B cell (primary cell): ENCODE measurements around the gene ADAMTS20. TPM values are rescaled to one million over a fixed set of nuclear protein-coding genes. Genes with fewer than 3 reads are reported as not detected.

Source experiments
- ATAC-seq: fragments of 200-7000 bp; cut with Tn5 transposase; one replicate; pipeline ENCODE4 v1.10.0; 2021; ENCODE audit warnings: low read depth, mild to moderate bottlenecking, moderate number of reproducible peaks, moderate library complexity
- CTCF ChIA-PET: fragments of 350-600 bp; sonication (Branson Sonifier 250); formaldehyde crosslinking; loops from one replicate; lab custom pipeline; 2021; ENCODE audit warnings: antibody characterized with exemption, inconsistent platforms; lab: Charles Lee
- POLR2A ChIA-PET: fragments of 350-600 bp; sonication (Branson Sonifier 250); formaldehyde crosslinking; loops from one replicate; lab custom pipeline; 2021; ENCODE audit warnings: antibody characterized with exemption; lab: Charles Lee
- DNase-seq: peaks from one replicate; pipeline ENCODE4 v3.0.0; 2013
- H2AFZ ChIP-seq: 2 replicates; pipeline ENCODE4 v1.6.1; 2012; ENCODE audit warnings: mild to moderate bottlenecking, low read depth, low read length; ENCODE audit not compliant: insufficient read depth, poor library complexity, severe bottlenecking
- H3K27ac ChIP-seq, 2 donors: 1 replicate in 1 of 2; 2 replicates in 1 of 2; pipeline ENCODE4 v1.5.1; 2012 to 2013; ENCODE audit warnings: low read length in 2 of 2, mild to moderate bottlenecking in 2 of 2, moderate library complexity in 1 of 2
- H3K27me3 ChIP-seq, 4 experiments: fragments of 200-600 bp in 1 of 4; sonication (generic) in 1 of 4; replicated peaks in 1 of 4; 1 replicate in 2 of 4; 2 replicates in 2 of 4; pipeline versions ENCODE4 v1.6.1 to v1.7.0; 2013 to 2016; ENCODE audit warnings: low read length in 3 of 4, mild to moderate bottlenecking in 2 of 4, mixed read lengths in 1 of 4, moderate library complexity in 1 of 4; ENCODE audit not compliant: insufficient read depth in 4 of 4, control insufficient read depth in 3 of 4; ENCODE audit errors: control extremely low read depth in 1 of 4
- H3K36me3 ChIP-seq, 2 experiments: replicated peaks in 1 of 2; 1 replicate in 1 of 2; 2 replicates in 1 of 2; pipeline versions ENCODE4 v1.6.1 to v1.7.1; 2013; ENCODE audit warnings: low read length in 1 of 2; ENCODE audit not compliant: insufficient read depth in 2 of 2, control insufficient read depth in 1 of 2; ENCODE audit errors: control extremely low read depth in 1 of 2, extremely low read depth in 1 of 2
- H3K4me1 ChIP-seq, 2 donors: fragments of 200-600 bp in 1 of 2; sonication (generic) in 1 of 2; 1 replicate in 1 of 2; 2 replicates in 1 of 2; pipeline versions ENCODE4 v1.5.1 to v1.6.1; 2013 to 2017; ENCODE audit warnings: low read length in 2 of 2; ENCODE audit not compliant: control insufficient read depth in 2 of 2, insufficient read depth in 2 of 2
- H3K4me2 ChIP-seq: replicated peaks from 2 replicates; pipeline ENCODE3; 2012; ENCODE audit warnings: mild to moderate bottlenecking, low read depth, low read length; ENCODE audit not compliant: poor library complexity, severe bottlenecking
- H3K4me3 ChIP-seq, 5 experiments: fragments of 200-600 bp in 1 of 5; sonication (generic) in 1 of 5; 1 replicate in 3 of 5; 2 replicates in 2 of 5; pipeline versions ENCODE4 v1.5.1 to v1.7.0; 2011 to 2016; ENCODE audit warnings: low read length in 4 of 5, mild to moderate bottlenecking in 4 of 5, low read depth in 2 of 5, control low read depth in 1 of 5, moderate library complexity in 1 of 5; ENCODE audit not compliant: insufficient read depth in 1 of 5; ENCODE audit errors: control extremely low read depth in 1 of 5, extremely low read depth in 1 of 5
- H3K79me2 ChIP-seq: fragments of 200-600 bp; sonication (generic); one replicate; pipeline ENCODE4 v1.6.0; 2016; ENCODE audit warnings: low read length; ENCODE audit not compliant: control insufficient read depth, insufficient read depth
- H3K9ac ChIP-seq: fragments of 200-600 bp; sonication (generic); 2 replicates; pipeline ENCODE4 v1.6.1; 2017; ENCODE audit warnings: mild to moderate bottlenecking, low read length, moderate library complexity
- H3K9me3 ChIP-seq, 3 donors: one replicate each; pipeline versions ENCODE4 v1.6.1 to v1.7.1; 2013; ENCODE audit warnings: low read length in 2 of 3; ENCODE audit not compliant: control insufficient read depth in 2 of 3, insufficient read depth in 1 of 3; ENCODE audit errors: control extremely low read depth in 1 of 3
- H4K20me1 ChIP-seq: 2 replicates; pipeline ENCODE4 v1.6.0; 2012; ENCODE audit warnings: mild to moderate bottlenecking, low read length; ENCODE audit not compliant: insufficient read depth, control insufficient read depth, poor library complexity, severe bottlenecking
- H3K27ac Mint-ChIP-seq: one replicate; pipeline ENCODE4 v1.8.0; 2021; ENCODE audit warnings: mixed read lengths
- H3K27me3 Mint-ChIP-seq: one replicate; pipeline ENCODE4 v1.8.0; 2021; ENCODE audit warnings: mixed read lengths
- H3K4me1 Mint-ChIP-seq: one replicate; pipeline ENCODE4 v1.8.0; 2021; ENCODE audit warnings: mixed read lengths
- H3K4me3 Mint-ChIP-seq: one replicate; pipeline ENCODE4 v1.8.0; 2021; ENCODE audit warnings: mixed read lengths
- H3K9me3 Mint-ChIP-seq: one replicate; pipeline ENCODE4 v1.8.0; 2022; ENCODE audit warnings: mixed read lengths; ENCODE audit not compliant: insufficient read depth
- EZH2 ChIP-seq: IDR thresholded peaks from 2 replicates; pipeline ENCODE4 v1.6.1; 2012; ENCODE audit warnings: borderline replicate concordance, low read depth, mild to moderate bottlenecking, moderate library complexity, low read length; ENCODE audit not compliant: insufficient read depth, poor library complexity, severe bottlenecking
- WGBS: methylation state at CpG from one replicate; pipeline ENCODE4 v1.1.5; 2013; ENCODE audit warnings: missing lambda C conversion rate; ENCODE audit not compliant: insufficient coverage; 5-methylcytosine and 5-hydroxymethylcytosine counted together
- intact Hi-C: fragments of 100-400 bp; cut with micrococcal nuclease; formaldehyde crosslinking; loops from one replicate; pipeline ENCODE4 v1.10.0; 2022
- polyA plus RNA-seq: library from polyadenylated mRNA; depleted of rRNA; stranded (reverse); fragments of >200 nt; gene quantifications from 2 replicates; pipeline ENCODE4 v1.2.3, GENCODE V29; 2012
- total RNA-seq, 2 donors: library from RNA; stranded (reverse); fragments of 120-200 nt in 1 of 2; gene quantifications; 1 replicate in 1 of 2; 2 replicates in 1 of 2; pipeline versions ENCODE4 v1.2.3 to v1.2.4, GENCODE V29; 2013 to 2022
- TF ChIP-seq, protein P1 (sequence below): fragments of 200-600 bp; IDR thresholded peaks from one replicate; pipeline ENCODE4 v1.8.0; 2022; ENCODE audit warnings: antibody characterized with exemption, mild to moderate bottlenecking

ADAMTS20 gene
- total and polyA plus RNA-seq, 2 donors (not counting 1 experiment from before 2014, with no cell fraction given), result not detected

- Mint-ChIP-seq H3K4me3 (no peak overlapping the region), H3K9me3 (peaks cover 7% of the 10 kb centered on the region), H3K4me1 (no peaks in the 10 kb centered on the region), H3K27ac (no peak overlapping the region), H3K27me3 (no peaks in the 10 kb centered on the region)
- CTCF ChIA-PET, result no interaction called here
- H3K79me2 ChIP-seq, result no peaks in the 10 kb centered on the region
- POLR2A ChIA-PET, result no interaction called here
- no peaks in the 10 kb centered on the region for H3K36me3 ChIP-seq
- no peak for ATAC-seq
- no peak overlapping the region for H3K9ac ChIP-seq
- H3K4me3 ChIP-seq, result no peak overlapping the region
- H3K27ac ChIP-seq, result no peak overlapping the region
- H3K9me3 ChIP-seq, result peaks cover 0 to 6% (median 0%) of the 10 kb centered on the region in 3 donors
- H3K4me2 ChIP-seq, result no peak overlapping the region
- no peaks in the 10 kb centered on the region for H4K20me1 ChIP-seq
- no peaks in the 10 kb centered on the region for H3K4me1 ChIP-seq
- no peak for TF ChIP-seq EZH2
- TF ChIP-seq, protein P1, sequence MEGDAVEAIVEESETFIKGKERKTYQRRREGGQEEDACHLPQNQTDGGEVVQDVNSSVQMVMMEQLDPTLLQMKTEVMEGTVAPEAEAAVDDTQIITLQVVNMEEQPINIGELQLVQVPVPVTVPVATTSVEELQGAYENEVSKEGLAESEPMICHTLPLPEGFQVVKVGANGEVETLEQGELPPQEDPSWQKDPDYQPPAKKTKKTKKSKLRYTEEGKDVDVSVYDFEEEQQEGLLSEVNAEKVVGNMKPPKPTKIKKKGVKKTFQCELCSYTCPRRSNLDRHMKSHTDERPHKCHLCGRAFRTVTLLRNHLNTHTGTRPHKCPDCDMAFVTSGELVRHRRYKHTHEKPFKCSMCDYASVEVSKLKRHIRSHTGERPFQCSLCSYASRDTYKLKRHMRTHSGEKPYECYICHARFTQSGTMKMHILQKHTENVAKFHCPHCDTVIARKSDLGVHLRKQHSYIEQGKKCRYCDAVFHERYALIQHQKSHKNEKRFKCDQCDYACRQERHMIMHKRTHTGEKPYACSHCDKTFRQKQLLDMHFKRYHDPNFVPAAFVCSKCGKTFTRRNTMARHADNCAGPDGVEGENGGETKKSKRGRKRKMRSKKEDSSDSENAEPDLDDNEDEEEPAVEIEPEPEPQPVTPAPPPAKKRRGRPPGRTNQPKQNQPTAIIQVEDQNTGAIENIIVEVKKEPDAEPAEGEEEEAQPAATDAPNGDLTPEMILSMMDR, result no peak
- WGBS, result 80% methylated on average over 1 of the region's 8 CpGs
- no peak for DNase-seq
- no peaks in the 10 kb centered on the region for H3K27me3 ChIP-seq
- intact Hi-C loops, result no loop called here
- H2AFZ ChIP-seq, result no peak overlapping the region
Observed at GRCh38 chr12:43453761-43454160, 98.2 kb downstream of the ADAMTS20 start.

- CTCF ChIA-PET, result interaction anchor here (1.0 to 4.3 kb wide), 7 partner anchors 11 to 1486 kb away, joined by 3 to 75 read pairs (median 3); no protein-coding TSS in a partner anchor
- Mint-ChIP-seq H3K27me3 (no peaks in the 10 kb centered on the region), H3K9me3 (no peaks in the 10 kb centered on the region), H3K27ac (no peak overlapping the region), H3K4me1 (no peaks in the 10 kb centered on the region), H3K4me3 (no peak overlapping the region)
- Histone ChIP-seq H4K20me1 (no peaks in the 10 kb centered on the region), H2AFZ (no peak overlapping the region), H3K27ac (no peak overlapping the region), H3K9ac (no peak overlapping the region), H3K9me3 (no peaks in the 10 kb centered on the region), H3K4me2 (no peak overlapping the region), H3K4me1 (no peaks in the 10 kb centered on the region), H3K4me3 (no peak overlapping the region), H3K36me3 (no peaks in the 10 kb centered on the region), H3K27me3 (no peaks in the 10 kb centered on the region), H3K79me2 (no peaks in the 10 kb centered on the region)
- DNase-seq, result peak; percentile 44
- no CpG with 5 or more reads among the region's 3 CpGs for WGBS
- POLR2A ChIA-PET, result no interaction called here
- ATAC-seq, result no peak
- intact Hi-C loops, result loop anchor here (10.0 kb wide), 1 partner anchor 1490 kb away; no protein-coding TSS in a partner anchor
- no peak for TF ChIP-seq EZH2
- TF ChIP-seq, protein P1, result peak; percentile 88
Observed at GRCh38 chr12:43444940-43445564, 107.0 kb downstream of the ADAMTS20 start.
